ENCODE measurements around the gene RCOR3.
"Not testable (repeated sequence)": the region's sequence is repeated elsewhere in the genome, so short reads cannot be mapped to it uniquely, and the experiment has no call there.

The RCOR3 gene

DNA sequence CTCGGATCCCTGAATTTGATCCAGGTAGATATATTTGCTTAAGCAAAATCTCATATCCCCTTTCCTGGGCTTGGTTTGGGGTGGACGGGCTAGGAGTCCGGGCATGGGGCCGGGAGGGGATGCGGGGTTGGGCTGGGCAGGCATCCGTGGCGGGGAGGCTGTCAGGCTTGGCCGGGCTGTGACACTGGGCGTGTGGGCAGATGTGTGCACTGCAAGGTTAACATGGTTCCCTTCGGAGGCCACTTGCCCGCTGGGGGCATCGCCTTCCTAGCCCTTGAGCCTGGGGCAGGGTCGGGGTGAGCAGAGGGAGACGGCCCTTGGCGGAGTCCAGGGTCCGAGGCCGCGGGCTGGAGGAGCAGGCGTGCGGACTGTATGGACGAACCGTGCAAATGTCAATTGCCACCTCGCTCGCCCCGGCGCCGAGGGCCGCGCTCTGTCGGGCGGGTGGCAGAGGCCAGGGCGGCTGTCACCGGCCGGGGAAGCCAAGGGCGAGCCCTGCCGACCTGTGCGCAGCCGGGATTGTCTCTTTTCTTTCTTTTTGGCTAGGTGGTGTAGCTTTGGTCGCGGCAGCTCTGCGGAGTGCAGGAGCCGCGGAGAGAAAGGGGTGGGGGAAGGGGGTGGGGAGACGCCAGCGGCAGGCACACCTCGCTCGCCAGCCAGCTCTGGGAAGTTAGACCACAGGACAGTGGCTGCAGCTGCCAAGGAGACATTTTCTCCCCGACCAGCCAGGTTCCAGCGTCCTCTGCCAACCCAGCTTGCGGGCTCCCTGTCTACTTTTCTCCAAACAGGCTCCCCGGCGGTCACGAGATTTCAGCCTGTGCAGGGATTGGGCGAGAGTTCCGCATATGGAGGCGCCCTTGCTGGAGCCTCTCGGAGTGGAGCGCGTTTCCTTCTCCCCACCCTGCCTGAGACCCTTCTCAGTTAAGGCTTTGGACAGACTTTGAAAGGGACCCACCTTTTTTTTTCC, 1.3 kb downstream of the RCOR3 start:
- Histone ChIP-seq H3K9me2 (replicated peaks; ENCODE audit: insufficient read depth, low read length) (no peaks in the 10 kb centered on the region), H3K27ac (ENCODE audit: low read length) (peak overlapping the region; percentile 78), H2AFZ (ENCODE audit: low read length) (peak overlapping the region; percentile 40), H3F3A (ENCODE audit: insufficient read depth, low read length) (peaks cover 35% of the 10 kb centered on the region), H3K27me3 (replicated peaks; ENCODE audit: insufficient read depth, low read length) (no peaks in the 10 kb centered on the region), H3K4me3 (ENCODE audit: low read length) (peak overlapping the region; percentile 93), H3K4me1 (ENCODE audit: low read length) (peaks cover 10% of the 10 kb centered on the region), H4K20me1 (ENCODE audit: insufficient read depth, low read length) (no peaks in the 10 kb centered on the region), H3K4me2 (ENCODE audit: low read depth, low read length) (peak overlapping the region; percentile 84), H3K9ac (ENCODE audit: low read length) (peak overlapping the region; percentile 79), H3K36me3 (replicated peaks; ENCODE audit: insufficient read depth, low read length) (no peaks in the 10 kb centered on the region), H3K9me3 (replicated peaks; ENCODE audit: insufficient read depth, low read length) (no peaks in the 10 kb centered on the region), H3K79me2 (ENCODE audit: low read length) (peaks cover 56% of the 10 kb centered on the region)
- DNase-seq: peak; percentile 70
- no peak for TF ChIP-seq EZH2 (optimal IDR thresholded peaks at IDR 0.05; ENCODE audit: low read depth, low read length)
- TF ChIP-seq, protein P1, sequence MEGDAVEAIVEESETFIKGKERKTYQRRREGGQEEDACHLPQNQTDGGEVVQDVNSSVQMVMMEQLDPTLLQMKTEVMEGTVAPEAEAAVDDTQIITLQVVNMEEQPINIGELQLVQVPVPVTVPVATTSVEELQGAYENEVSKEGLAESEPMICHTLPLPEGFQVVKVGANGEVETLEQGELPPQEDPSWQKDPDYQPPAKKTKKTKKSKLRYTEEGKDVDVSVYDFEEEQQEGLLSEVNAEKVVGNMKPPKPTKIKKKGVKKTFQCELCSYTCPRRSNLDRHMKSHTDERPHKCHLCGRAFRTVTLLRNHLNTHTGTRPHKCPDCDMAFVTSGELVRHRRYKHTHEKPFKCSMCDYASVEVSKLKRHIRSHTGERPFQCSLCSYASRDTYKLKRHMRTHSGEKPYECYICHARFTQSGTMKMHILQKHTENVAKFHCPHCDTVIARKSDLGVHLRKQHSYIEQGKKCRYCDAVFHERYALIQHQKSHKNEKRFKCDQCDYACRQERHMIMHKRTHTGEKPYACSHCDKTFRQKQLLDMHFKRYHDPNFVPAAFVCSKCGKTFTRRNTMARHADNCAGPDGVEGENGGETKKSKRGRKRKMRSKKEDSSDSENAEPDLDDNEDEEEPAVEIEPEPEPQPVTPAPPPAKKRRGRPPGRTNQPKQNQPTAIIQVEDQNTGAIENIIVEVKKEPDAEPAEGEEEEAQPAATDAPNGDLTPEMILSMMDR (IDR thresholded peaks at IDR 0.05; ENCODE audit: low read length): no peak; the same call in 1 of the 2 replicates
- no peak for TF ChIP-seq EZH2phosphoT487 (IDR thresholded peaks at IDR 0.05; ENCODE audit: low read length)

DNA sequence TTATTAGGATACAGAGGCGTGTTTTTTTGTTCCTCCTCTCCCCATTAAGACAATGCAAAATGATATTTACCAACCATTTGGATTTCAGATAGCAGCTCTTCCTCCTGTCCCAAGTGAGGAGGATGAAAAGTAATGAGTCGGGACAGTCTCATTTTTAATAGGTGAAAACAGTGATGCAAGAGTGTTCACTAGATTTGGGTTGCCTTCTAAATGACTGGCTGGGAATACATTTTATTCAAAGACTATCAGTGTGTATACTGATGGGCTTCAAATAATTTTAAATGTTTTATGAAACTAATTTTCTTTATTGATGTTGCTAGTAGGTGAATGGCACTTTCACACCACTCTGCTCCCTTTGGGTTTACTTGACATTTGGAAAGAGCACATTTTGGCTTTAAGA, 2.1 kb downstream of the RCOR3 start:
- H3K9me3 ChIP-seq (replicated peaks; ENCODE audit: insufficient read depth, low read length): no peaks in the 10 kb centered on the region
- peaks cover 10% of the 10 kb centered on the region for H3K4me1 ChIP-seq (ENCODE audit: low read length)
- TF ChIP-seq, protein P1 (IDR thresholded peaks at IDR 0.05; ENCODE audit: low read length): no peak
- TF ChIP-seq EZH2phosphoT487 (IDR thresholded peaks at IDR 0.05; ENCODE audit: low read length) (no peak), EZH2 (optimal IDR thresholded peaks at IDR 0.05; ENCODE audit: low read depth, low read length) (no peak)
- peak overlapping the region; percentile 79 for H3K9ac ChIP-seq (ENCODE audit: low read length)
- peaks cover 60% of the 10 kb centered on the region for H3K79me2 ChIP-seq (ENCODE audit: low read length)
- peak overlapping the region; percentile 40 for H2AFZ ChIP-seq (ENCODE audit: low read length)
- no peaks in the 10 kb centered on the region for H4K20me1 ChIP-seq (ENCODE audit: insufficient read depth, low read length)
- peak overlapping the region; percentile 93 for H3K4me3 ChIP-seq (ENCODE audit: low read length)
- peaks cover 35% of the 10 kb centered on the region for H3F3A ChIP-seq (ENCODE audit: insufficient read depth, low read length)
- H3K27me3 ChIP-seq (replicated peaks; ENCODE audit: insufficient read depth, low read length): no peaks in the 10 kb centered on the region
- no peaks in the 10 kb centered on the region for H3K9me2 ChIP-seq (replicated peaks; ENCODE audit: insufficient read depth, low read length)
- no peak for DNase-seq
- H3K36me3 ChIP-seq (replicated peaks; ENCODE audit: insufficient read depth, low read length): no peaks in the 10 kb centered on the region
- H3K4me2 ChIP-seq (ENCODE audit: low read depth, low read length): peak overlapping the region; percentile 84
- H3K27ac ChIP-seq (ENCODE audit: low read length): peak overlapping the region; percentile 78; the same call in 1 of the 2 replicates

DNA sequence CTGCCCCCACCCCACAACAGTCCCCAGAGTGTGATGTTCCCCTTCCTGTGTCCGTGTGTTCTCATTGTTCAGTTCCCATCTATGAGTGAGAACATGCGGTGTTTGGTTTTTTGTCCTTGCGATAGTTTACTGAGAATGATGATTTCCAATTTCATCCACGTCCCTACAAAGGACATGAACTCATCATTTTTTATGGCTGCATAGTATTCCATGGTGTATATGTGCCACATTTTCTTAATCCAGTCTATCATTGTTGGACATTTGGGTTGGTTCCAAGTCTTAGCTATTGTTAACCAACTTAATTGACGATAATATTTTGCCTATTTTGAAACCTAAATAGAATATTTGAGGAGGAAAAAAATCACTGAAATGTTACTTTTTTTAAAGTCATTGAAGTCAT, 3.9 kb downstream of the RCOR3 start:
- not testable (repeated sequence) for H3K27me3 ChIP-seq (replicated peaks; ENCODE audit: insufficient read depth, low read length); H3K9me2 ChIP-seq (replicated peaks; ENCODE audit: insufficient read depth, low read length); H3K4me3 ChIP-seq (ENCODE audit: low read length); H3K4me1 ChIP-seq (ENCODE audit: low read length); H3K4me2 ChIP-seq (ENCODE audit: low read depth, low read length); H3K36me3 ChIP-seq (replicated peaks; ENCODE audit: insufficient read depth, low read length); DNase-seq; H2AFZ ChIP-seq (ENCODE audit: low read length); H3K27ac ChIP-seq (ENCODE audit: low read length); H3K9ac ChIP-seq (ENCODE audit: low read length); H4K20me1 ChIP-seq (ENCODE audit: insufficient read depth, low read length); H3K9me3 ChIP-seq (replicated peaks; ENCODE audit: insufficient read depth, low read length)
- Histone ChIP-seq H3F3A (ENCODE audit: insufficient read depth, low read length) (peaks cover 27% of the 10 kb centered on the region), H3K79me2 (ENCODE audit: low read length) (peaks cover 61% of the 10 kb centered on the region)

Data from MM.1S (cell line).